A549 (cell line): ENCODE measurements around the gene GINS2. TPM values are rescaled to one million over a fixed set of nuclear protein-coding genes. Genes with fewer than 3 reads are reported as not detected.

Experiments used
- ATAC-seq, 2 experiments: fragments of 200-7000 bp in 1 of 2; fragments of >200 bp in 1 of 2; cut with Nextera tagmentation in 1 of 2; cut with Tn5 transposase in 1 of 2; 3 replicates each; pipeline versions ENCODE4 v1.8.0 to v1.9.1; 2018 to 2020; ENCODE audit warnings: mild to moderate bottlenecking in 1 of 2, moderate library complexity in 1 of 2
- CTCF ChIA-PET: fragments of 300-600 bp; sonication (Branson Sonifier 250); formaldehyde crosslinking; extraction: SDS; loops from one replicate; lab custom pipeline; 2021; ENCODE audit warnings: antibody characterized with exemption, inconsistent platforms; lab: Yijun Ruan, JAX
- POLR2A ChIA-PET: fragments of 350-600 bp; formaldehyde crosslinking; extraction: SDS; loops from one replicate; lab custom pipeline; 2021; ENCODE audit warnings: antibody characterized with exemption, inconsistent platforms; lab: Yijun Ruan, JAX
- DNase-seq, 2 experiments: peaks; one replicate each; pipeline versions ENCODE4 v3.0.0 to v3.0.0-alpha.2; 2011 to 2016; ENCODE audit warnings: low read depth in 1 of 2, low spot score in 1 of 2
- FAIRE-seq: peaks from 2 replicates; lab custom pipeline; 2011; peaks lifted over from hg19 to GRCh38; lab: Jason Lieb, UNC
- H3K27ac ChIP-seq, 2 experiments: fragments of >200 bp; sonication (Bioruptor Twin); formaldehyde crosslinking; 3 replicates each; pipeline ENCODE4 v1.5.1; 2016 to 2017
- H3K4me1 ChIP-seq: fragments of >200 bp; sonication (Bioruptor Twin); formaldehyde crosslinking; 3 replicates; pipeline ENCODE4 v1.6.1; 2016
- H3K4me2 ChIP-seq: fragments of >200 bp; sonication (Bioruptor Twin); formaldehyde crosslinking; 3 replicates; pipeline ENCODE4 v1.6.1; 2016
- H3K4me3 ChIP-seq: fragments of >200 bp; sonication (Bioruptor Twin); formaldehyde crosslinking; 3 replicates; pipeline ENCODE4 v1.5.1; 2016
- H3K9me3 ChIP-seq: fragments of >200 bp; sonication (Bioruptor Twin); formaldehyde crosslinking; 3 replicates; pipeline ENCODE4 v1.6.1; 2016
- BCL3 ChIP-seq: fragments of >200 bp; sonication (Bioruptor Twin); formaldehyde crosslinking; IDR thresholded peaks from 3 replicates; pipeline ENCODE4 v1.6.1; 2016
- BHLHE40 ChIP-seq: IDR thresholded peaks from 2 replicates; pipeline ENCODE4 v1.6.1; 2012; ENCODE audit warnings: low read depth, low read length, inconsistent platforms
- CBX2 ChIP-seq: fragments of 200-600 bp; sonication (generic); IDR thresholded peaks from 2 replicates; pipeline ENCODE4 v1.6.1; 2016; ENCODE audit warnings: low read depth, mild to moderate bottlenecking, borderline replicate concordance
- CBX8 ChIP-seq: fragments of 200-600 bp; sonication (generic); IDR thresholded peaks from 2 replicates; pipeline ENCODE4 v1.6.1; 2016
- CHD2 ChIP-seq: fragments of 150-350 bp; IDR thresholded peaks from 2 replicates; pipeline ENCODE4 v1.6.1; 2014; ENCODE audit warnings: low read length; ENCODE audit not compliant: partially characterized antibody
- CHD4 ChIP-seq: fragments of 200-600 bp; sonication (generic); IDR thresholded peaks from 2 replicates; pipeline ENCODE4 v1.6.1; 2016; ENCODE audit warnings: antibody characterized with exemption, mild to moderate bottlenecking, borderline replicate concordance
- EHF ChIP-seq: fragments of 250-450 bp; sonication (Bioruptor Pico); IDR thresholded peaks from 2 replicates; pipeline ENCODE4 v1.5.0; 2020; ENCODE audit warnings: mild to moderate bottlenecking
- ELK1 ChIP-seq: fragments of 150-350 bp; IDR thresholded peaks from 2 replicates; pipeline ENCODE4 v1.6.1; 2014; ENCODE audit warnings: low read depth, mild to moderate bottlenecking, low read length
- FOSB ChIP-seq: fragments of 250-450 bp; sonication (Bioruptor Pico); IDR thresholded peaks from 2 replicates; pipeline ENCODE4 v1.5.0; 2020; ENCODE audit warnings: mild to moderate bottlenecking, moderate library complexity
- FOXS1 ChIP-seq: fragments of 250-450 bp; sonication (Bioruptor Pico); IDR thresholded peaks from 2 replicates; pipeline ENCODE4 v1.5.0; 2020; ENCODE audit warnings: mild to moderate bottlenecking, moderate library complexity
- HEYL ChIP-seq: fragments of 250-450 bp; sonication (Bioruptor Pico); IDR thresholded peaks from 2 replicates; pipeline ENCODE4 v1.8.0; 2021; ENCODE audit warnings: mild to moderate bottlenecking, moderate library complexity
- HOXB5 ChIP-seq: fragments of 250-450 bp; sonication (Bioruptor Pico); IDR thresholded peaks from 2 replicates; pipeline ENCODE4 v1.5.0; 2020; ENCODE audit warnings: mild to moderate bottlenecking, moderate library complexity
- JUNB ChIP-seq: fragments of >200 bp; sonication (Bioruptor Twin); formaldehyde crosslinking; IDR thresholded peaks from 2 replicates; pipeline ENCODE4 v1.6.1; 2016
- MAX ChIP-seq: IDR thresholded peaks from 2 replicates; pipeline ENCODE4 v1.6.1; 2012
- NFE2L2 ChIP-seq: fragments of 150-350 bp; conservative IDR thresholded peaks from 2 replicates; pipeline ENCODE4 v1.6.1; 2014; ENCODE audit warnings: low read length
- NPAS2 ChIP-seq: fragments of 250-450 bp; sonication (Bioruptor Pico); IDR thresholded peaks from 2 replicates; pipeline ENCODE4 v1.8.0; 2022; ENCODE audit warnings: mild to moderate bottlenecking, moderate library complexity, borderline replicate concordance
- PHF8 ChIP-seq: fragments of 200-600 bp; sonication (generic); IDR thresholded peaks from 2 replicates; pipeline ENCODE4 v1.6.1; 2016; ENCODE audit warnings: low read depth, mild to moderate bottlenecking, antibody characterized with exemption, moderate library complexity, borderline replicate concordance
- RARB ChIP-seq: fragments of 250-450 bp; sonication (Bioruptor Pico); IDR thresholded peaks from 2 replicates; pipeline ENCODE4 v1.8.0; 2021; ENCODE audit warnings: mild to moderate bottlenecking, moderate library complexity
- RCOR1 ChIP-seq: fragments of 150-350 bp; IDR thresholded peaks from 2 replicates; pipeline ENCODE4 v1.6.1; 2014; ENCODE audit warnings: antibody characterized with exemption, low read length, low read depth
- REST ChIP-seq: fragments of 200-600 bp; sonication (generic); IDR thresholded peaks from 2 replicates; pipeline ENCODE4 v1.6.1; 2016; ENCODE audit warnings: antibody characterized with exemption, mild to moderate bottlenecking, moderate library complexity
- RNF2 ChIP-seq: fragments of 200-600 bp; sonication (generic); IDR thresholded peaks from 2 replicates; pipeline ENCODE4 v1.6.1; 2016; ENCODE audit warnings: low read depth, mild to moderate bottlenecking, antibody characterized with exemption, moderate library complexity, borderline replicate concordance
- SMC3 ChIP-seq: fragments of >200 bp; sonication (Bioruptor Twin); formaldehyde crosslinking; IDR thresholded peaks from 3 replicates; pipeline ENCODE4 v1.6.1; 2018; ENCODE audit warnings: inconsistent platforms
- SREBF2 ChIP-seq: fragments of 450-650 bp; IDR thresholded peaks from 2 replicates; pipeline ENCODE4 v1.6.1; 2014; ENCODE audit warnings: mild to moderate bottlenecking, moderate library complexity
- ZFP36 ChIP-seq: fragments of 450-650 bp; IDR thresholded peaks from 2 replicates; pipeline ENCODE4 v1.6.1; 2014; ENCODE audit warnings: borderline replicate concordance; ENCODE audit not compliant: partially characterized antibody
- ZNF302 ChIP-seq: fragments of 250-450 bp; sonication (Bioruptor Pico); IDR thresholded peaks from 2 replicates; pipeline ENCODE4 v1.9.0; 2021; ENCODE audit warnings: inconsistent platforms, mild to moderate bottlenecking, moderate library complexity
- ZSCAN20 ChIP-seq: fragments of 250-450 bp; sonication (Bioruptor Pico); IDR thresholded peaks from 2 replicates; pipeline ENCODE4 v1.8.0; 2022; ENCODE audit warnings: mild to moderate bottlenecking, moderate library complexity
- WGBS: methylation state at CpG from one replicate; pipeline ENCODE4 v1.1.6; 2017; ENCODE audit errors: missing lambda C conversion rate; 5-methylcytosine and 5-hydroxymethylcytosine counted together
- polyA plus RNA-seq, 4 experiments: library from polyadenylated mRNA; depleted of rRNA in 3 of 4; stranded (reverse); fragments of >200 nt; fragmentation: RNase III in 1 of 4; extraction: RNeasy Plus Mini Kit Qiagen cat#74134 plus additional on column Dnase treatment in 1 of 4; gene quantifications; 2 replicates in 3 of 4; 3 replicates in 1 of 4; pipeline ENCODE4 v1.2.3, GENCODE V29; 2011 to 2017

Gene GINS2
- polyA plus RNA-seq, 2 of the 4 experiments (the other 2 are of a cell fraction) = 25.4 to 28.7 TPM

- CTCF ChIA-PET = interaction anchor here (0.6 to 3.5 kb wide), 4 partner anchors 9 to 409 kb away, joined by 3 to 16 read pairs (median 8); no protein-coding TSS in a partner anchor
- DNase-seq (no peak), ATAC-seq (no peak)
- Histone ChIP-seq H3K4me1 (peaks cover 9% of the 10 kb centered on the region; the same call in 1 of the 3 replicates), H3K4me2 (no peak overlapping the region), H3K27ac (no peak overlapping the region)
- TF ChIP-seq SMC3 (no peak), BHLHE40 (no peak), FOXS1 (no peak), FOSB (no peak), RARB (no peak), NFE2L2 (no peak), RNF2 (no peak), HOXB5 (CRISPR knock-in tag) (no peak), EHF (CRISPR knock-in tag) (no peak), SREBF2 (no peak), RCOR1 (no peak), CHD4 (no peak), ZNF302 (no peak)
- TF ChIP-seq, all 56 proteins: peak for 0
- Histone ChIP-seq H3K4me3 (no peak overlapping the region), H3K9me3 (no peaks in the 10 kb centered on the region)
- POLR2A ChIA-PET = no interaction called here
- 100% methylated on average over 2 of the region's 2 CpGs for WGBS
- FAIRE-seq = no peak
Measured at GRCh38 chr16:85685251-85685650, 3.5 kb downstream of the GINS2 start.

- Histone ChIP-seq H3K9me3 (no peaks in the 10 kb centered on the region), H3K4me2 (no peak overlapping the region), H3K4me1 (peaks cover 9% of the 10 kb centered on the region; the same call in 1 of the 3 replicates), H3K4me3 (no peak overlapping the region), H3K27ac (no peak overlapping the region)
- FAIRE-seq = no peak
- ChIA-PET POLR2A (no interaction called here), CTCF (interaction anchor here (0.8 to 2.3 kb wide), 4 partner anchors 9 to 36 kb away, joined by 3 to 6 read pairs (median 4); no protein-coding TSS in a partner anchor)
- no peak for ATAC-seq
- TF ChIP-seq NFE2L2 (no peak), ZFP36 (no peak), PHF8 (no peak), SREBF2 (no peak), ZNF302 (no peak), HOXB5 (CRISPR knock-in tag) (no peak)
- no peak for DNase-seq
Measured at GRCh38 chr16:85683363-85683762, 5.4 kb downstream of the GINS2 start.

- no peak for DNase-seq
- no peak overlapping the region for H3K27ac ChIP-seq
- H3K9me3 ChIP-seq = no peaks in the 10 kb centered on the region
- no peak overlapping the region for H3K4me3 ChIP-seq
- FAIRE-seq = no peak
- H3K4me2 ChIP-seq = no peak overlapping the region
- POLR2A ChIA-PET = no interaction called here
- no peak for ATAC-seq
- CTCF ChIA-PET = interaction anchor here (0.8 to 2.3 kb wide), 5 partner anchors 9 to 36 kb away, joined by 3 to 6 read pairs (median 5); no protein-coding TSS in a partner anchor
- 92% methylated on average over 9 of the region's 9 CpGs for WGBS
- TF ChIP-seq MAX (no peak), CBX8 (no peak), SMC3 (no peak), JUNB (no peak), REST (no peak), CHD2 (no peak), CBX2 (no peak), RCOR1 (no peak), NPAS2 (CRISPR knock-in tag) (no peak), HEYL (CRISPR knock-in tag) (no peak), BCL3 (no peak), ZSCAN20 (CRISPR knock-in tag) (no peak), ELK1 (no peak), FOSB (no peak), ZFP36 (no peak), FOXS1 (no peak)
- peaks cover under 1% of the 10 kb centered on the region; the same call in 1 of the 3 replicates for H3K4me1 ChIP-seq
Measured at GRCh38 chr16:85682516-85682915, 6.2 kb downstream of the GINS2 start.
